GM10266 (cell line): ENCODE data around the gene IL17REL.

Experiments used
- DNase-seq: peaks from one replicate; pipeline ENCODE4 v3.0.0; 2012; ENCODE audit errors: extremely low spot score
- CTCF ChIP-seq: IDR thresholded peaks from 2 replicates; pipeline ENCODE4 v1.5.1; 2012; ENCODE audit warnings: mild to moderate bottlenecking, low read depth; ENCODE audit not compliant: control insufficient read depth, insufficient read depth; ENCODE audit errors: missing control alignments

Gene IL17REL

GRCh38 chr22:50012211-50013181, at the start of gene IL17REL:
Gene IL17REL (minus strand): TSS chr22:50012765. CDS start chr22:50012646, 119 bp downstream.
- no peak for DNase-seq

GRCh38 chr22:50061824-50062355, 49.3 kb upstream of the IL17REL start:
- DNase-seq: no peak
- no peak for TF ChIP-seq CTCF

More at GRCh38 chr22:50012211-50013181, at the start of gene IL17REL:
- TF ChIP-seq CTCF: no peak

- DNase-seq: no peak
These were observed 48.7 kb upstream of the IL17REL start for GRCh38 chr22:50061141-50061823.

GRCh38 chr22:50060441-50061140, 48.0 kb upstream of the IL17REL start:
- DNase-seq: no peak

More at GRCh38 chr22:50061141-50061823, 48.7 kb upstream of the IL17REL start:
- TF ChIP-seq CTCF: no peak

GRCh38 chr22:50059881-50060262, 47.3 kb upstream of the IL17REL start:
- no peak for DNase-seq
- no peak for TF ChIP-seq CTCF

More at GRCh38 chr22:50060441-50061140, 48.0 kb upstream of the IL17REL start:
- no peak for TF ChIP-seq CTCF

- no peak for DNase-seq
- TF ChIP-seq CTCF: no peak
These were observed 46.6 kb upstream of the IL17REL start for GRCh38 chr22:50058906-50059880.
